Endothelial cell of umbilical vein (primary cell): ENCODE measurements around the gene PRDM16. TPM values are rescaled to one million over a fixed set of nuclear protein-coding genes. Genes with fewer than 3 reads are reported as not detected.

ENCODE experiments used
- BruUV-seq: library from RNA; stranded (reverse); fragments of 400-500 nt; replicated peaks from 2 replicates; lab custom pipeline; 2021; lab: Mats Ljungman, UMichigan
- CTCF ChIA-PET: fragments of 300-600, 350-600 bp; sonication (Branson Sonifier 250); formaldehyde crosslinking; loops from one replicate; lab custom pipeline; 2021; ENCODE audit warnings: antibody characterized with exemption, inconsistent platforms; lab: Charles Lee
- POLR2A ChIA-PET: fragments of 300-600, 350-600 bp; sonication (Branson Sonifier 250); formaldehyde crosslinking; loops from one replicate; lab custom pipeline; 2021; ENCODE audit warnings: antibody characterized with exemption, inconsistent platforms; lab: Charles Lee
- DNase-seq: peaks from one replicate; pipeline ENCODE4 v3.0.0-alpha.2; 2011; ENCODE audit warnings: low read depth, low spot score
- FAIRE-seq: peaks from 2 replicates; lab custom pipeline; 2011; peaks lifted over from hg19 to GRCh38; lab: Jason Lieb, UNC
- H2AFZ ChIP-seq: 2 replicates; pipeline ENCODE4 v1.6.0; 2012; ENCODE audit warnings: low read depth, low read length, control low read depth, inconsistent platforms
- H3K27ac ChIP-seq: 2 replicates; pipeline ENCODE4 v1.5.1; 2011; ENCODE audit warnings: low read depth, mild to moderate bottlenecking, control low read depth, low read length, moderate library complexity; ENCODE audit not compliant: insufficient read depth
- H3K27me3 ChIP-seq, 2 experiments: 2 replicates each; pipeline versions ENCODE4 v1.6.0 to v1.6.1; 2011; ENCODE audit warnings: low read length in 2 of 2, mixed read lengths in 1 of 2; ENCODE audit not compliant: control insufficient read depth in 2 of 2, insufficient read depth in 2 of 2
- H3K36me3 ChIP-seq, 2 experiments: 2 replicates in 1 of 2; 3 replicates in 1 of 2; pipeline ENCODE4 v1.5.1; 2011; ENCODE audit warnings: low read length in 2 of 2, mild to moderate bottlenecking in 1 of 2, moderate library complexity in 1 of 2; ENCODE audit not compliant: control insufficient read depth in 2 of 2, insufficient read depth in 2 of 2; ENCODE audit errors: extremely low read depth in 1 of 2
- H3K4me1 ChIP-seq: 3 replicates; pipeline ENCODE4 v1.5.1; 2011; ENCODE audit warnings: mild to moderate bottlenecking, low read length; ENCODE audit not compliant: control insufficient read depth, insufficient read depth; ENCODE audit errors: extremely low read depth
- H3K4me2 ChIP-seq: 2 replicates; pipeline ENCODE4 v1.6.1; 2011; ENCODE audit warnings: low read length, control low read depth, mixed read lengths; ENCODE audit not compliant: insufficient read depth
- H3K4me3 ChIP-seq, 3 experiments: fragments of 200-600 bp in 1 of 3; sonication (generic), shearing (Covaris generic) in 1 of 3; replicated peaks in 1 of 3; 2 replicates each; pipeline ENCODE4 v1.5.1; 2011 to 2016; ENCODE audit warnings: control low read depth in 3 of 3, low read length in 3 of 3, mild to moderate bottlenecking in 2 of 3, inconsistent platforms in 1 of 3, low read depth in 1 of 3, moderate library complexity in 1 of 3; ENCODE audit not compliant: insufficient read depth in 1 of 3
- H3K79me2 ChIP-seq: 2 replicates; pipeline ENCODE4 v1.6.0; 2012; ENCODE audit warnings: low read length, inconsistent platforms; ENCODE audit not compliant: control insufficient read depth, insufficient read depth
- H3K9ac ChIP-seq: replicated peaks from 2 replicates; pipeline ENCODE3; 2011; ENCODE audit warnings: low read length, control low read depth; ENCODE audit not compliant: insufficient read depth; ENCODE audit errors: extremely low read depth
- H3K9me1 ChIP-seq: replicated peaks from 3 replicates; pipeline ENCODE4 v1.6.0; 2011; ENCODE audit warnings: mild to moderate bottlenecking, low read length; ENCODE audit not compliant: control insufficient read depth, insufficient read depth; ENCODE audit errors: extremely low read depth
- H3K9me3 ChIP-seq: replicated peaks from 2 replicates; pipeline ENCODE4 v1.5.1; 2012; ENCODE audit warnings: low read length, inconsistent platforms; ENCODE audit not compliant: control insufficient read depth, insufficient read depth
- H4K20me1 ChIP-seq: replicated peaks from 2 replicates; pipeline ENCODE3; 2011; ENCODE audit warnings: mild to moderate bottlenecking, low read length; ENCODE audit not compliant: control insufficient read depth, insufficient read depth; ENCODE audit errors: extremely low read depth
- CTCF ChIP-seq, 2 donors: IDR thresholded peaks; 1 replicate in 1 of 2; 2 replicates in 1 of 2; pipeline ENCODE4 v1.5.1; 2011; ENCODE audit warnings: low read length in 2 of 2, mild to moderate bottlenecking in 2 of 2, moderate library complexity in 2 of 2, control low read depth in 1 of 2, inconsistent platforms in 1 of 2, low read depth in 1 of 2; ENCODE audit not compliant: insufficient read depth in 1 of 2; ENCODE audit errors: extremely low read depth in 1 of 2
- EZH2 ChIP-seq: IDR thresholded peaks from 2 replicates; pipeline ENCODE4 v1.6.1; 2012; ENCODE audit warnings: borderline replicate concordance, low read depth, mild to moderate bottlenecking, moderate library complexity, low read length, inconsistent platforms; ENCODE audit not compliant: severe bottlenecking
- FOS ChIP-seq: IDR thresholded peaks from 2 replicates; pipeline ENCODE4 v1.6.1; 2011; ENCODE audit warnings: mild to moderate bottlenecking, low read length, moderate library complexity, borderline replicate concordance; ENCODE audit not compliant: insufficient read depth
- GATA2 ChIP-seq: IDR thresholded peaks from 2 replicates; pipeline ENCODE4 v1.7.0; 2011; ENCODE audit warnings: low read depth, mild to moderate bottlenecking, moderate library complexity, mixed read lengths, low read length; ENCODE audit not compliant: insufficient read length, insufficient read depth
- JUN ChIP-seq: IDR thresholded peaks from 2 replicates; pipeline ENCODE4 v1.6.1; 2011; ENCODE audit warnings: borderline replicate concordance, low read depth; ENCODE audit not compliant: insufficient read length, insufficient read depth
- MAX ChIP-seq: IDR thresholded peaks from 2 replicates; pipeline ENCODE4 v1.6.1; 2011; ENCODE audit not compliant: insufficient read depth, insufficient read length
- MYC ChIP-seq: IDR thresholded peaks from one replicate; pipeline ENCODE4 v1.6.1; 2011; ENCODE audit warnings: mild to moderate bottlenecking, low read depth, low read length
- POLR2A ChIP-seq: IDR thresholded peaks from 2 replicates; pipeline ENCODE4 v1.6.1; 2012; ENCODE audit warnings: low read depth, mild to moderate bottlenecking, control low read depth, low read length
- POLR2AphosphoS5 ChIP-seq: IDR thresholded peaks from 2 replicates; pipeline ENCODE4 v1.6.1; 2012; ENCODE audit warnings: low read depth, mild to moderate bottlenecking, control low read depth, low read length, moderate library complexity; ENCODE audit not compliant: insufficient read depth
- dilution Hi-C: fragments of 300-500 bp; cut with MboI; formaldehyde crosslinking; loops from one replicate; pipeline ENCODE4 v1.15.0; 2019; ENCODE audit warnings: low sequenced_read_pairs; ENCODE audit not compliant: extremely low pct_ligation_motif_present
- intact Hi-C: fragments of 100-400 bp; cut with micrococcal nuclease; formaldehyde crosslinking; loops from one replicate; pipeline ENCODE4 v1.10.0; 2022
- polyA plus RNA-seq, 4 experiments: library from polyadenylated mRNA; depleted of rRNA in 3 of 4; stranded (reverse) in 3 of 4; unstranded in 1 of 4; fragments of >200 nt; gene quantifications; 2 replicates each; pipeline versions ENCODE4 v1.2.1 to v1.2.3, GENCODE V29; 2011 to 2012; ENCODE audit warnings: missing spikeins in 1 of 4
- total RNA-seq: library from RNA; stranded (reverse); gene quantifications from 2 replicates; pipeline ENCODE4 v1.2.3, GENCODE V29; 2021

Gene PRDM16
- total and polyA plus RNA-seq, 2 donors (not counting 3 experiments of a cell fraction or from before 2014, with no cell fraction given), result not detected

GRCh38 chr1:3079381-3080052, 10.5 kb downstream of the PRDM16 start:
- dilution Hi-C loops, result no loop called here
- CTCF ChIA-PET, result no interaction called here
- DNase-seq (no peak), FAIRE-seq (no peak)
- Histone ChIP-seq H3K9me3 (no peaks in the 10 kb centered on the region), H3K79me2 (no peaks in the 10 kb centered on the region), H3K4me1 (no peaks in the 10 kb centered on the region), H2AFZ (no peak overlapping the region), H3K9ac (no peak overlapping the region), H4K20me1 (no peaks in the 10 kb centered on the region), H3K4me3 (no peak overlapping the region), H3K27ac (no peak overlapping the region), H3K36me3 (no peaks in the 10 kb centered on the region), H3K27me3 (peaks cover 0 to 3% of the 10 kb centered on the region in 2 experiments), H3K9me1 (no peaks in the 10 kb centered on the region), H3K4me2 (no peak overlapping the region)
- BruUV-seq, result no TSS peak
- intact Hi-C loops, result no loop called here
- POLR2A ChIA-PET, result no interaction called here
- TF ChIP-seq MYC (no peak), FOS (no peak), MAX (no peak), POLR2A (no peak), CTCF (IDR thresholded peaks at IDR 0.05; ENCODE audit: extremely low read depth in 1 of 2, insufficient read depth in 1 of 2, low read depth in 1 of 2, low read length in 2 of 2) (no peak), EZH2 (no peak), JUN (no peak), POLR2AphosphoS5 (no peak), GATA2 (no peak)
